Stimulated activated effector memory CD8-positive, alpha-beta T cell treated with anti-CD3 and anti-CD28 coated beads, Interleukin-12 subunit alpha, Interleukin-12 subunit beta, amount 100 ng/mL, for 72 hours (primary cell): Measurements from ENCODE around the gene KLHL13.
"Not testable (repeated sequence)": the region's sequence is repeated elsewhere in the genome, so short reads cannot be mapped to it uniquely, and the experiment has no call there.

Experiments
- ATAC-seq: fragments of 150-1000 bp; cut with Tn5 transposase; 2 replicates; pipeline ENCODE4 v1.10.0; 2021
- DNase-seq, 2 donors: peaks; one replicate each; pipeline ENCODE4 v3.0.0; 2021 to 2022; ENCODE audit warnings: low spot score in 2 of 2
- H3K27ac Mint-ChIP-seq: one replicate; pipeline ENCODE4 v1.8.0; 2022; ENCODE audit warnings: mild to moderate bottlenecking, mixed read lengths
- H3K36me3 Mint-ChIP-seq: one replicate; pipeline ENCODE4 v1.8.0; 2022; ENCODE audit warnings: mild to moderate bottlenecking, mixed read lengths
- H3K4me1 Mint-ChIP-seq: one replicate; pipeline ENCODE4 v1.8.0; 2022; ENCODE audit warnings: mixed read lengths
- H3K4me3 Mint-ChIP-seq: one replicate; pipeline ENCODE4 v1.8.0; 2022; ENCODE audit warnings: mild to moderate bottlenecking, mixed read lengths
- H3K9me3 Mint-ChIP-seq: one replicate; pipeline ENCODE4 v1.8.0; 2022; ENCODE audit warnings: mixed read lengths

KLHL13 gene

DNA sequence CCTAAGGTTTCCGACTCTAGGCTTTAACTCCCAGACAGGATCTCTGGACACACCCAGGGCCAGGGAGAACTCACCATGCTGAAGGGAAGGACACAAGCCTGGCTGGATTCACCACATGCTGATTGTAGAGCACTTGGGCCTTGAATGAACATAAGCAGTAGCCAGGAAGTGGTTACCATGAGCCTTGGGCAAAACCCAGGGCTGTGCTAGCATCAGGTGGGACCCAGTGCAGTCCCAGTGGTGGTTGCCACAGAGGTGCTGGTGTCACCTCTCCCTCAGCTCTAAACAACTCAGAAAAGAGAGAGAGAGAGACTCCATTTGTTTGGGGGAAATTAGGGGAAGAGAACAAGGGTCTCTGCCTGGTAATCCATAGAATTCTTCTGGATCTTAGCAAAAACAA, 77.0 kb downstream of the KLHL13 start:
- DNase-seq (no peak), ATAC-seq (no peak)
- Mint-ChIP-seq H3K36me3 (no peaks in the 10 kb centered on the region), H3K9me3 (peaks cover 9% of the 10 kb centered on the region), H3K4me1 (no peaks in the 10 kb centered on the region), H3K4me3 (no peak overlapping the region), H3K27ac (no peak overlapping the region)

DNA sequence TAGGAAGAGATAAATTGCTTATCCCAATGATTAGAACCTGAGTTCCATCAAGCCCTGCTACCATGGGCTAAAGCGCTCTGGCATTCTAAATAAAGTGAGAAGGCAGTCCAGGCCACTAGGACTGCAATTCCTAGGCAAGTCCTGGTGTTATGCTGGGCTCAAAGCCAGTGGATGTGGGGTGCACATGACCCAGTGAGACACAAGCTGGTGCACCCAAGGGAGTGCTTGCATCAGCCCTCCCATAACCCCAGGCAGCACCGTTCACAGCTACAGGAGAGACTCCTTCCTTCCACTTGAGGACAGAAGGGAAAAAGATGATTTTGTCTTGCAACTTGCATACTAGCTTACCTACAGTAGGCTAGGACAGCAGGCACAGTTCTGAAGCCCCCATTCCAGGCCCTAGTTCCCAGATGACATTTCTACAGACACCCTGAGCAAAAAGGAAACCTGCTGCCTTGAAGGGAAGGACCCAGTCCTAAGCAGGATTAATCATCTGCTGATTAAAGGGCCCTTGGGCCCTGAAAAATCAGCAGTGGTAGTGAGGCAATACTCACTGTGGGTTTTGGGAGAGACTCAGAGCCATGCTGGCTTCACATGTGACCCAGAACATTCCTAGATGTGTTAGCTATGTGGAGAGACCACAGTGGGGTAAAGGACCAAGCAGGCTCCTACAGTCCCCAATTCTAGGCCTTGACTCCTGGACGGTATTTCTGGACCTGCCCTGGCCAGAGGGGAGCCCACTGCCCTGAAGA, 77.8 kb downstream of the KLHL13 start:
- no peak overlapping the region for H3K27ac Mint-ChIP-seq
- no peaks in the 10 kb centered on the region for H3K36me3 Mint-ChIP-seq
- H3K4me3 Mint-ChIP-seq = no peak overlapping the region
- H3K9me3 Mint-ChIP-seq = peaks cover 9% of the 10 kb centered on the region
- DNase-seq (no peak), ATAC-seq (no peak)
- H3K4me1 Mint-ChIP-seq = no peaks in the 10 kb centered on the region

- no peak for ATAC-seq
- Mint-ChIP-seq H3K9me3 (no peaks in the 10 kb centered on the region), H3K36me3 (no peaks in the 10 kb centered on the region)
These were observed 90.0 kb downstream of the KLHL13 start for GRCh38 chrX:118026631-118027030.

DNA sequence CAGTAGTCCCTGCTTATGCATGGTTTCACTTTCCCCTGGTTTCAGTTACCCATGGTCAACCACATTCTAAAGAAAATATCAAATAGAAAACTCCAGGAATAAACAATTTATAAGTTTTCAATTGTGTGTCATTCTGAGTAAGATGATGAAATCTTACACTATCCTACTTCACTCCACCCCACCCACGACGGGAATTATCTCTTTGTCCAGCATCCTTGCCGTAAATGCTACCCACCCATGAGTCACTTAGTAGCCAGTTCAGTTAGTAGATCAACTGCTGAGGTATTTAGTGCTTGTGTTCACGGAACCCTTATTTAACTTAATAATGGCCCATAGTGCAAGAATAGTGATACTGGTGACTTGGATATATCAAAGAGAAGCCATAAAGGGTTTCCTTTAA, 91.4 kb downstream of the KLHL13 start:
- H3K4me3 Mint-ChIP-seq = no peak overlapping the region
- H3K9me3 Mint-ChIP-seq = no peaks in the 10 kb centered on the region
- no peaks in the 10 kb centered on the region for H3K4me1 Mint-ChIP-seq
- no peak for ATAC-seq
- no peak for DNase-seq
- H3K36me3 Mint-ChIP-seq = no peaks in the 10 kb centered on the region
- H3K27ac Mint-ChIP-seq = no peak overlapping the region

More at GRCh38 chrX:118026631-118027030, 90.0 kb downstream of the KLHL13 start:
- Mint-ChIP-seq H3K4me3 (no peak overlapping the region), H3K4me1 (no peaks in the 10 kb centered on the region), H3K27ac (no peak overlapping the region)
- no peak for DNase-seq

DNA sequence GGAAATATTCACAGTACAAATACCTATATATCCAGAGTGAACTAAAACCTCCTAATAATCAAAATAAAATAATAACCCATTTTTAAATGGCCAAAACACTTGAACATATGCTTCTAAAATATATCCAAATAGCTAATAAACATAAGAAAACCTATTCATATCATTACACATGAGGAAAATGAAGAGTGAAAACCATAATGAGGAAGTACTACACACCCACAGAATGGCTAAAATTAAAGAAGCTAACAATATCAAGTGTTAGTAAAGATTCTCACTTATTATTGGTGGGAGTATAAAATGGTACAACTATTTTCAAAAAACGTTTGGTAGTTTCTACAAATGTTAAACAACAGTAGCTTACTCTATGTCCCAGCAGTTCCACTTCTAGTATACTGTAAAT, 92.1 kb downstream of the KLHL13 start:
- ATAC-seq = no peak
- no peaks in the 10 kb centered on the region for H3K4me1 Mint-ChIP-seq
- no peak for DNase-seq
- no peak overlapping the region for H3K27ac Mint-ChIP-seq
- no peaks in the 10 kb centered on the region for H3K9me3 Mint-ChIP-seq
- H3K36me3 Mint-ChIP-seq = no peaks in the 10 kb centered on the region
- no peak overlapping the region for H3K4me3 Mint-ChIP-seq

DNA sequence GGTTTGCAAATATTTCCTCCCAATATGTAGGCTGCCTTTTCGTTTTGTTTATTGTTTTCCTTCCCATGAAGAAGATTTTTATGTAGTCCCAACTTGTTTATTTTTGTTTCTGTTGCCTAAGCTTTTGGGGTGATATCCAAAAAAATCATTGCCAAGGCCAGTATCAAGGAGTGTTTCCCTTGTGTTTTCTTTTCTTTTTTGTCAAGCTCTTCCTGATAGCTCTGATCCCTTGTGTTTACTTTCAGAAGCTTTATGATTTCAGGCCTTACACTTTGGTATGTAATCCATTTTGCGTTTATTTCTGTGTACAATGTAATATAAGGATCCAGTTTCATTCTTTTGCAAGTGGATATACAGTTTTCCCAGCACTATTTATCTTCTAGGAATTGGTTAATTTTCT, 93.9 kb downstream of the KLHL13 start:
- Mint-ChIP-seq H3K4me1 (no peaks in the 10 kb centered on the region), H3K36me3 (no peaks in the 10 kb centered on the region), H3K27ac (no peak overlapping the region), H3K9me3 (peaks cover 3% of the 10 kb centered on the region), H3K4me3 (no peak overlapping the region)
- ATAC-seq (no peak), DNase-seq (no peak)

DNA sequence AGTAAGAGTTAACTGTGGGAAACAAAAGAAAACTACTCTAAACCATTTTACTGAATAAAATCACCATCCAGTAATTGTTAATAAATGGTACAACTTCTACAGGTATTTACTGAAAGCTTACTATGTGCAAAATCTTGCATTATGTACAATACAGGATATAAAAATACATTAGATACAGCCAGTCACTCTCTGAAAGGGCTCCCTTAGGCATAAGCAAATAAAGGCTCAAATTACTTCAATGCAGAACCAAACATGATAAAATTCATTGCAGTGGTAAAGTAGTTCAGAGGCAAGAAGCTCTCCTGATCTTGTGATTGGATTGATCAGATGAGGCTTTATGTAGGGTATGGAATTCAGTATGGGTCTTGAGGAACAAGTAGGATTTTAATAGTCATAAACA, 100.2 kb downstream of the KLHL13 start:
- Mint-ChIP-seq H3K4me3 (no peak overlapping the region), H3K36me3 (no peaks in the 10 kb centered on the region), H3K9me3 (peaks cover 11% of the 10 kb centered on the region), H3K27ac (no peak overlapping the region), H3K4me1 (no peaks in the 10 kb centered on the region)
- no peak for ATAC-seq
- DNase-seq = no peak

GRCh38 chrX:118002417-118002816, 114.2 kb downstream of the KLHL13 start:
- H3K4me3 Mint-ChIP-seq, H3K9me3 Mint-ChIP-seq, H3K36me3 Mint-ChIP-seq, H3K27ac Mint-ChIP-seq, DNase-seq, ATAC-seq, H3K4me1 Mint-ChIP-seq: not testable (repeated sequence)

- ATAC-seq (no peak), DNase-seq (no peak)
- no peak overlapping the region for H3K4me3 Mint-ChIP-seq
- no peaks in the 10 kb centered on the region for H3K4me1 Mint-ChIP-seq
- no peak overlapping the region for H3K27ac Mint-ChIP-seq
- H3K9me3 Mint-ChIP-seq = peaks cover 5% of the 10 kb centered on the region
- no peaks in the 10 kb centered on the region for H3K36me3 Mint-ChIP-seq
These were observed 116.1 kb downstream of the KLHL13 start for GRCh38 chrX:118000518-118000917.

DNA sequence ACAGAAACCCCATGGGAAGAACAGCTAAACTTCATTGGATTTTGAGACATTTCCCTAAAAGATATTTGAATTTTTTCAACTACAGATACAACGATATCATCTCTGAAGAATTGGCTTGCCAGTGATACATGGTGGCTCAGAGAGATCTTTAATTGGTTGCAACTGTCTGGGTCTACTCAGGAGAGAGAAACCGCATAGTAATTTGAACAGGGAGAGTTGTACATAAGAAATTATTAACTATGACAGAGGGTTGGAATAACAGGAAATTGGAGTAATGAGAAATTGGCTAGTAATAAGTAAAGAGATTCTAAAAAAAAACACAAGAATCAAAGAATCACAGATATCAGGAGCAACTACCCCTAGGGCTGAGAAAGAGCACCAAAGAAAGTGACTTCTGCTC, 118.4 kb downstream of the KLHL13 start:
- no peaks in the 10 kb centered on the region for H3K36me3 Mint-ChIP-seq

GRCh38 chrX:117996918-117997480, 119.6 kb downstream of the KLHL13 start:
- Mint-ChIP-seq H3K4me1 (no peaks in the 10 kb centered on the region), H3K27ac (no peak overlapping the region), H3K4me3 (no peak overlapping the region), H3K36me3 (no peaks in the 10 kb centered on the region), H3K9me3 (peaks cover 9% of the 10 kb centered on the region)
- ATAC-seq (no peak), DNase-seq (no peak)

More for the DNA sequence above, 118.4 kb downstream of the KLHL13 start:
- no peak overlapping the region for H3K27ac Mint-ChIP-seq
- H3K4me1 Mint-ChIP-seq = no peaks in the 10 kb centered on the region
- H3K9me3 Mint-ChIP-seq = peaks cover 5% of the 10 kb centered on the region
- DNase-seq (no peak), ATAC-seq (no peak)
- no peak overlapping the region for H3K4me3 Mint-ChIP-seq

DNA sequence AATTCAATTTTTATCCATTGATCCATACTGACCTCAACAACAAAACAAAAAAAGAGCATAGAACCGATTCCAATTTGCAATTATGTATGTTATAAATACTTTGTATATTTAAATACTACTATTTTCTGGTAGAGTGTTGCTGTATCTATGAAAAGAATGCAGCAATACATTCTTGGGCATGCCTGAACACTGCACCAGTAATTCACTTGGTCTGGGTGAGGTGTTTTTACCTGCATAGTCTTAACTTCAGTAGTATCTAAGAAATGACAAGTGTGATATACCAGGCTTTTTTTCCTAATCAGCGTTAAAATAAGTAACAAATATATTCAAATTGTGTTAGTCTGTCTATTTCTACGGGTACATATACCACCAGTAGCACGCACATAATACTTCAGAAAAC, 120.2 kb downstream of the KLHL13 start:
- ATAC-seq = no peak
- no peak overlapping the region for H3K27ac Mint-ChIP-seq

DNA sequence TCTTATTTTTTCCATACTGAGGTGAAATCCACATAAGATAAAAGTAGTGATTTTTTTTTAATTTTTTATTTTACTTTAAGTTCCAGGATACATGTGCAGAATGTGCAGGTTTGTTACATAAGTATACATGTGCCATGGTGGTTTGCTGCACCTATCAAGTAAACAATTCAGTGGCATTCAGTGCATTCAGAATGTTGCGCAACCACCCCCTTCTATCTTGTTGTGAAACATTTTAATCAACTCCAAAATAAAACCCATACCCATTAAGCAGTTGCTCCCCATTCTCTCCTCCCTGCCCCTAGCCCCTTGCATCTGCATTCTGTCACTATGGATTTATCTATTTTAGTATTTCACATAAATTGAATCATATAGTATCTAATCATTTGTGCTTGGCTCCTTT, 121.2 kb downstream of the KLHL13 start:
- Mint-ChIP-seq H3K4me1 (no peaks in the 10 kb centered on the region), H3K36me3 (no peaks in the 10 kb centered on the region), H3K4me3 (no peak overlapping the region), H3K9me3 (peaks cover 9% of the 10 kb centered on the region), H3K27ac (no peak overlapping the region)
- no peak for ATAC-seq
- no peak for DNase-seq

More for the DNA sequence above, 120.2 kb downstream of the KLHL13 start:
- H3K4me3 Mint-ChIP-seq = no peak overlapping the region
- no peaks in the 10 kb centered on the region for H3K36me3 Mint-ChIP-seq
- H3K9me3 Mint-ChIP-seq = peaks cover 9% of the 10 kb centered on the region
- H3K4me1 Mint-ChIP-seq = no peaks in the 10 kb centered on the region
- no peak for DNase-seq

DNA sequence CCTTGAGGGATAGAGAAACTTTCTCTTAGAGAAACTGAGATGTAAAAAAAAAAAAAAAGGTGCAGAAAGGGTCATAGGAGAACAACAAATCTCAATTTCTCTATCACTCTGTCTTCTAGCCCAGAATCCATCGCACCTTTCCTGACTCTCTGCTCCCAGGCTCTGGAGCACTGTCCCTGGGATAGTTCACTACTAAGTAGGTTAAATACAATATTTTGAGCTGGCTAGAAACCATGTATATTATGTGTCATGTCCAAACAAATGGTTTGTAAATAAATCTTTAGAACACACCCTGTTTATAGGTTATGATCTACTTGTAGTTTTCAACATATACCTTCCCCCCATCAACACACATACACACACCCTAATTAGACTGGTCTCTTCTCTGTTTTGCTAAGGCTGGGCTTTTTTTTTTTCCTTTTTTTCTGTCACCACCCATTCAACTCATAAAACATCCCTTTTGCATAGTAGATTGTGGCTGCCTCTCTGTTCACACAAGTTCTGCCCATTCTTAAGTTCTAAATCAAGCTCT, 124.4 kb downstream of the KLHL13 start:
- Mint-ChIP-seq H3K9me3 (peaks cover 4% of the 10 kb centered on the region), H3K36me3 (no peaks in the 10 kb centered on the region), H3K4me3 (no peak overlapping the region), H3K4me1 (no peaks in the 10 kb centered on the region), H3K27ac (no peak overlapping the region)
- no peak for DNase-seq
- no peak for ATAC-seq

- Mint-ChIP-seq H3K9me3 (peaks cover 7% of the 10 kb centered on the region), H3K4me1 (no peaks in the 10 kb centered on the region), H3K4me3 (no peak overlapping the region), H3K27ac (no peak overlapping the region), H3K36me3 (no peaks in the 10 kb centered on the region)
- no peak for DNase-seq
- ATAC-seq = no peak
These were observed 126.2 kb downstream of the KLHL13 start for GRCh38 chrX:117990438-117990837.

DNA sequence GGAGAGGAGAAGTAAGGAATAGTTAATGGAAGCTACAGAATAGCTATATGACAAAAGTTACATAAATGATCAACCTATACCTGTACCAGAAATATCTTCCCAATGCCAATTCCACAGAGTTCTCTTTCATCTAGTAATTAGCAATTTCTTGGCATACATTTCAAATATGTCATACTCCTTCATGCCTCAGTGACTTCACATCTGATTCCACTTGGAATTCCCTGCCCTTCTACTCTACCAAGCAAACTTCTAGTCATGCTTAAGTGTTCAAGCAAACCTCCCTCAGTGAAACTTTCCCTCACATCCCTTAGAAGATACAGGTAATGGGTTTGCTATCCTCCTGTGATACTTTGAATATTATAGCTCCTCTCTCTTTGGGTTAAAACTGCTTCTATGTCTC, 127.1 kb downstream of the KLHL13 start:
- ATAC-seq (no peak), DNase-seq (no peak)
- no peaks in the 10 kb centered on the region for H3K36me3 Mint-ChIP-seq
- no peaks in the 10 kb centered on the region for H3K4me1 Mint-ChIP-seq
- peaks cover 7% of the 10 kb centered on the region for H3K9me3 Mint-ChIP-seq
- H3K4me3 Mint-ChIP-seq = no peak overlapping the region
- no peak overlapping the region for H3K27ac Mint-ChIP-seq
